Esophagus (tissue), 2 donors: ENCODE results near the gene IFT43. TPM values are rescaled to one million over a fixed set of nuclear protein-coding genes. Genes with fewer than 3 reads are reported as not detected.
"Not testable (repeated sequence)": the region's sequence is repeated elsewhere in the genome, so short reads cannot be mapped to it uniquely, and the experiment has no call there.

Experiments used
- H3K27ac ChIP-seq, 2 donors: one replicate each; pipeline ENCODE4 v1.5.1; 2013; ENCODE audit warnings: low read depth in 2 of 2, mild to moderate bottlenecking in 2 of 2, inconsistent platforms in 1 of 2, low read length in 1 of 2, moderate library complexity in 1 of 2
- H3K27me3 ChIP-seq, 2 donors: one replicate each; pipeline ENCODE4 v1.6.1; 2013; ENCODE audit warnings: low read length in 2 of 2, control low read depth in 1 of 2, mild to moderate bottlenecking in 1 of 2; ENCODE audit not compliant: insufficient read depth in 2 of 2, control insufficient read depth in 1 of 2
- H3K36me3 ChIP-seq, 2 donors: one replicate each; pipeline ENCODE4 v1.6.1; 2013; ENCODE audit warnings: low read length in 1 of 2; ENCODE audit not compliant: control insufficient read depth in 2 of 2, insufficient read depth in 2 of 2
- H3K4me1 ChIP-seq, 2 donors: one replicate each; pipeline ENCODE4 v1.6.1; 2013; ENCODE audit warnings: low read length in 1 of 2; ENCODE audit not compliant: control insufficient read depth in 2 of 2, insufficient read depth in 2 of 2
- H3K4me3 ChIP-seq, 2 donors: one replicate each; pipeline ENCODE4 v1.5.1; 2013; ENCODE audit warnings: low read length in 2 of 2, mild to moderate bottlenecking in 2 of 2, low read depth in 1 of 2, moderate library complexity in 1 of 2
- H3K9me3 ChIP-seq, 2 donors: one replicate each; pipeline ENCODE4 v1.6.1; 2013; ENCODE audit warnings: mild to moderate bottlenecking in 2 of 2, low read depth in 1 of 2, low read length in 1 of 2, moderate library complexity in 1 of 2; ENCODE audit not compliant: control insufficient read depth in 2 of 2, insufficient read depth in 1 of 2
- WGBS, 2 donors: extraction: QIAGEN DNeasy Blood & Tissue Kit; methylation state at CpG; one replicate each; pipeline ENCODE4 v1.1.7; 2013; 5-methylcytosine and 5-hydroxymethylcytosine counted together
- polyA plus RNA-seq, 2 donors: library from polyadenylated mRNA; stranded (reverse); fragments of 200-250 nt; gene quantifications; one replicate each; pipeline ENCODE4 v1.2.3, GENCODE V29; 2013
- donor health status: healthy with polysubstance abuse.
- donor health status: Bipolar disorder and iron deficiency.

Gene IFT43
- polyA plus RNA-seq, 2 donors = 25.2 to 27.7 TPM

DNA sequence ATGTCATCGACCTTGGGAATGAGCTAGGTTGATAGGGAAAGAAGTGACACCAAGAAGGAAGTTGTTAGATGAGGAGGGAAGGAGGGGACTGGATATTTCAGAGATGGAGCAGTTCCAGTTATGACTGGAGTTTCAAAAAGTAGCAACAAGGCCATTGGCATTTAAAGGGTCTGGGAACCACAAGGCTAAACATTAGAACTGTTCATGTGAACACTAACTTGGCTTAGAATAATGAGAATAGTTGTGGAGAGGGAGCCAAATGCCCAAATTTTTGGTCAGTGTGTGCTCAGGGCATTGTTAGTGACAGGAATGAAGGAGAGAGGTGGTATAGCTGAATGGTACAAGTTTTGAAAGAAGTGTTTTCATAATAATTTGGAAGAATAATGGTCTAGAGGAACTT is 16.8 kb downstream of the IFT43 start:
- WGBS, 2 donors = 88 to 100% methylated on average over 1 of the region's 1 CpG

DNA sequence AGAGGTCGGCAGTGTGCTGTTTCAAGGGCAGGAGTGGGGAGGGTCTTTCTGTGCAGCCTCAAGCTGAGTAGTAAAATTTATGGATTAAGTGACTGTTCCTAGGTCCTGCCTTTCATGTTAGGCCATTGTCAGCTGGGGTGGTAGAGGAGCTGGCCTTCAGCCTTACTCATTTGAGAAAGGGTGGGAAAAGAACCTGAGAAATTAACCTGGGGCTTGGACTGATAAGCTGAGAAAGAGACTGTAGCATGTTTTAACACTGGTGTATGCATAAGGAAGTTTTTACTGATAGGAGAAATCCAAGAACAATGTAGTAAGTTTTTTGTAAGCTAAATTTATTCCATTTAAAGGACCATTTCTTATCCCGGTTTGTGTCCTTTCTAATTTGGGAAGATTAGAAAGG is 20.7 kb downstream of the IFT43 start:
- Histone ChIP-seq H3K9me3 (peaks cover 0 to 2% of the 10 kb centered on the region in 2 donors), H3K27me3 (no peaks in the 10 kb centered on the region)
- 81 to 88% methylated on average over 2 of the region's 2 CpGs for WGBS, 2 donors

More for the DNA sequence above, 16.8 kb downstream of the IFT43 start:
- H3K4me1 ChIP-seq = no peaks in the 10 kb centered on the region
- H3K27me3 ChIP-seq = no peaks in the 10 kb centered on the region
- H3K4me3 ChIP-seq = no peak overlapping the region
- H3K27ac ChIP-seq = no peak overlapping the region
- peaks cover 0 to 8% of the 10 kb centered on the region in 2 donors for H3K36me3 ChIP-seq
- peaks cover 0 to 2% of the 10 kb centered on the region in 2 donors for H3K9me3 ChIP-seq

DNA sequence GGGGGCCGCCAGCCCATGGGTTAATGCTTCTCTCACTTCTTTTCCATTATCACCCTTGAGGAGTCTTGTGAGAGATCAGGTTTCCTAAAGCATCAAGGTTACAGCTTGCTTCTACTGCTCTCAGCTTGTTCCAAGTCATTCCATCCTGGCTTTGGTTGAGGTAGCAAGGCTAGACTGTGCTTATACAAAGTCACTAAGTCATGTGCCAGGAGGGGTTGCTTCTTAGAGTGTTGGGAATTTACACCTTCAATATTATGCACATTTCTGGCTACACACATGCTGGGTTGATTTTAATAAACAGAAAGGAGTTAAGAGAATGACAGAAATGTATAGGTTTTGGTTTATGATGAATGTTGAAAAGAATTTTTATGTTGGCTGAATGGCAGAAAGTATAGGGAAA is 21.8 kb downstream of the IFT43 start:
- no peaks in the 10 kb centered on the region for H3K4me1 ChIP-seq
- WGBS, 2 donors = 94% methylated on average over 1 of the region's 1 CpG
- peaks cover 0 to 2% of the 10 kb centered on the region in 2 donors for H3K9me3 ChIP-seq
- no peaks in the 10 kb centered on the region for H3K27me3 ChIP-seq
- no peak overlapping the region for H3K27ac ChIP-seq
- H3K4me3 ChIP-seq = no peak overlapping the region
- peaks cover 0 to 2% of the 10 kb centered on the region in 2 donors for H3K36me3 ChIP-seq

More for the DNA sequence above, 20.7 kb downstream of the IFT43 start:
- Histone ChIP-seq H3K27ac (no peak overlapping the region), H3K4me1 (no peaks in the 10 kb centered on the region), H3K4me3 (no peak overlapping the region), H3K36me3 (peaks cover 0 to 2% of the 10 kb centered on the region in 2 donors)

DNA sequence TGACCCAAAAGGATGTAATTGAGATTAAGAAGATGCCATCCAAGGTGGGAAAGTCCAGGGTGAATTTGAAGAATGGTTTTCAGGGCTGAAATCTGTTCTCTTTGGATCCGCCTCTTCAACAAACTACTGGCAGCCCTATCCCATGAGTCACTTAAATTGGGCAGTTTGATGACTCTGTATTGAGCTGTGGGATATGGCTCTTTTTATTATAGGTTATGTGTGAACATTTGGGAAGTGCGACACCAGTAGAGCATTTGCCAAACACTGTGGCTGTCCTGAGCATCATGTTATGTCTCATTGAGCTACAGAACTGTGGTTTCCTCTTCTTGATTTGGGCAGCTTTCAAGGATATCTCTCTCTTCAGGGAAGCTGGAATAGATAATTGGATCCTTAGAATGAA is 22.3 kb downstream of the IFT43 start:
- WGBS, 2 donors = 92 to 100% methylated on average over 2 of the region's 2 CpGs
- Histone ChIP-seq H3K9me3 (peaks cover 0 to 2% of the 10 kb centered on the region in 2 donors), H3K4me1 (no peaks in the 10 kb centered on the region), H3K36me3 (peaks cover 0 to 2% of the 10 kb centered on the region in 2 donors), H3K27me3 (no peaks in the 10 kb centered on the region), H3K4me3 (no peak overlapping the region), H3K27ac (no peak overlapping the region)

DNA sequence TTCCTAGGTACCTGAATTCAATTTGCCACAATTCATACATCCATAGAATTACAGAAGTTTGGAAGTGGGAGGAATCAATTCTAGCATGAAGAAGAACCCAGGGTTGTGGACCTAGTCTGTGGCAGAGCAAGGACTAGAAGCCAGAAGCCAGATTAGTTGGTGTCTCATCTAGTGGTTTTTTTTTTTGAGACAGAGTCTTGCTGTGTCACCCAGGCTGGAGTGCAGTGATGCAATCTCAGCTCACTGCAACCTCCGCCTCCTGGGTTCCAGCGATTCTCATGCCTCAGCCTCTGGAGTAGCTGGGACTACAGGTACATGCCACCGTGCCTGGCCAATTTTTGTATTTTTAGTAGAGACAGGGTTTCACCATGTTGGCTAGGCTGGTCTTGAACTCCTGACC is 24.1 kb downstream of the IFT43 start:
- H3K4me3 ChIP-seq, H3K9me3 ChIP-seq: not testable (repeated sequence)
- WGBS, 2 donors = 94 to 99% methylated on average over 3 of the region's 3 CpGs

DNA sequence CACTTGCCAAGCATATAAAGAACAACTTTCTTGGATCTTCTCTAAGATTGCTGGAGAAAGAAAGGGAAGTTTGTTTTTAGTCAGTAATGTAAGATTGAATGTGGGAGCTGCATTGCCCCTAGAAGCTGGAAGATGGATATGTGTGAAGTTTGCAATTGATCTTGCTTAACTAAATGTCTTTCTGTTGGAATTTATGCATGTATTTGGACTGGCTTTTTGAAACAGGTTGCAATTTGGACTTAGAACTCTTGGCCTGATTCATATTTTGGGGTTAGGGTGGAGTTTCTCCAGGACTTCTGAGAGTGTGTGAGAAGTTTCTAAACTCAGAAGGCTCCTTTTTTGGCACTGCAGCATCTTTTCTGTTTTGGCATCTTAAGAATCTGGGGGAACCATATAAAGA is 26.4 kb downstream of the IFT43 start:
- no peak overlapping the region for H3K27ac ChIP-seq
- H3K9me3 ChIP-seq = no peaks in the 10 kb centered on the region
- peaks cover 0 to 4% of the 10 kb centered on the region in 2 donors for H3K36me3 ChIP-seq
- no peak overlapping the region for H3K4me3 ChIP-seq
- no peaks in the 10 kb centered on the region for H3K4me1 ChIP-seq
- no peaks in the 10 kb centered on the region for H3K27me3 ChIP-seq

More for the DNA sequence above, 24.1 kb downstream of the IFT43 start:
- not testable (repeated sequence) for H3K27me3 ChIP-seq, H3K27ac ChIP-seq, H3K4me1 ChIP-seq, H3K36me3 ChIP-seq

DNA sequence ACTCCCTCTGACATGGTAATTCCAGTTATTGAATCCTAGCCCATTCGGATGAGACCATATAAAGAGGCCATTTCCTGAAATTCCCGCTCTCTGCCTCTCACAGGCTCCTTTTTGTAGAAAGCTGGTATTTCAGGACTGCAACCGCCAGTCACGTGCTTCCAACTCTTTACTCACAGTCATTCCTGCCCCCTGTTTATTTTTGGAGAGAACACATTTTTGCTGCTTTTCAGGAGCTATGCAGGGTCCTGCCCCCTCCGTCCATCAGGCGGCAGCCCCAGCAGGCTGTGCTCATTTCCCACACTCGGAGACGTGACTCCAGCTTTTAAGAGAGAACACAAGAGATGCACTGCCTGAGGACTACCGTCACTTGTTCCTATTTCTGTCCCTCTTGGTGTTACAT is 26.8 kb downstream of the IFT43 start:
- Histone ChIP-seq H3K27ac (no peak overlapping the region), H3K4me1 (no peaks in the 10 kb centered on the region), H3K4me3 (no peak overlapping the region), H3K27me3 (no peaks in the 10 kb centered on the region), H3K9me3 (no peaks in the 10 kb centered on the region), H3K36me3 (peaks cover 0 to 4% of the 10 kb centered on the region in 2 donors)
- WGBS, 2 donors = 73 to 78% methylated on average over 9 of the region's 9 CpGs

DNA sequence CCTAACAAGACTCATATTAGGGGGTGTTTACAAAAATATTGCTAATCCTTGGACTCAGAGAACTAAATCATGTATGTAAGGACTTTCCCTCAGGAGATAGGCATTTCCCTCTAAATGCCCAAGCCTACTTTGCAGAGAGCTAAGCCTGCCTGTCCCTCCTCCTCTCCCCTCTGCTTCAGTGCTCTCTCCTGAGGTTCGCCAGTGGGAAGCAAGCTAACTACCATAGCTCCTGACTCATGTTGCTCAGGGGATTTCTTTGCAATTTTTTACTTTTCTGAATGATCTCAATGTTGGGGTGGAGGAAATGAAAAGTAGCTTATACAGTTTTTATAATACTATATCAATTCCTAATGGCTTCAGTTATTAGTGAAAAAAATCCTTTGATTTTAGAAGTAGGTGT is 29.6 kb downstream of the IFT43 start:
- H3K4me1 ChIP-seq = no peaks in the 10 kb centered on the region
- no peak overlapping the region for H3K27ac ChIP-seq
- no peaks in the 10 kb centered on the region for H3K27me3 ChIP-seq
- H3K36me3 ChIP-seq = peaks cover 0 to 4% of the 10 kb centered on the region in 2 donors
- no peaks in the 10 kb centered on the region for H3K9me3 ChIP-seq
- no peak overlapping the region for H3K4me3 ChIP-seq
- WGBS, 2 donors = 83 to 100% methylated on average over 1 of the region's 1 CpG

DNA sequence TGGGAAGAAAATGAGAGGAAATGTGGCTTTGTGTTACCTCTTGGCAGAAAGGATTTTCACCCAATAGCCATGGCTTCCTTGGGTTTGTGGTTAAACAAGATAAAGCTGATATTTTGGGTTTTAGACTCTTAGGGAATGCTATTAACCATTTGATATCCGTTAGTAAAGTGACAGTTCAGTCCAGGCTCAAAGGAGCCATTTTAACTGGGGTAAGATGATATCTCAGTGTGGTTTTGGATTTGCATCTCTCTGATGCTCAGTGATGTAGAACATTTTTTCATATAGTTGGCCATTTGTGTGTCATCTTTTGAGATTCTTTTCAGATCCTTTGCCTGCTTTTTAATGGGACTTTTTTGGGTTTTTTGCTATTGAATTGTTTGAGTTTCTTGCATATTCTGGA is 30.1 kb downstream of the IFT43 start:
- 41 to 84% methylated on average over 1 of the region's 1 CpG for WGBS, 2 donors
- Histone ChIP-seq H3K27ac (no peak overlapping the region), H3K27me3 (no peaks in the 10 kb centered on the region), H3K4me1 (no peaks in the 10 kb centered on the region), H3K36me3 (peaks cover 0 to 6% of the 10 kb centered on the region in 2 donors), H3K9me3 (no peaks in the 10 kb centered on the region), H3K4me3 (no peak overlapping the region)

DNA sequence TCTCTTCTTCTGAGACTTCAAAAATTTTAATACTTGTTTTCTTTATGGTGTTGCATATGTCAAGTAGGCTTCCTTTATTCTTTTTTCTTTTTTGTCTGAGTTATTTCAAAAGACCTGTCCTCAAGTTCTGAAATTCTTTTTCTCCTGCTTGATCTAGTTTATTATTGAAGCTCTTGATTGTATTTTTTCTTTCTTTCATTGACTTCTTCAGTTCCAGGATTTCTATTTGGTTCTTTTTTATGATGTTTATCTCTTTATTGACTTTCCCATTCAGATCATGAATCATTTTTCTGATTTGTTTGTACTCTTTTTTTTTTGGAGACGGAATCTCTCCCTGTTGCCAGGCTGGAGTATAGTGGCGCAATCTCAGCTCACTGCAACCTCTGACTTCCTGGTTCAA is 34.1 kb downstream of the IFT43 start:
- Histone ChIP-seq H3K27ac (no peak overlapping the region), H3K27me3 (no peaks in the 10 kb centered on the region), H3K9me3 (no peaks in the 10 kb centered on the region), H3K4me3 (no peak overlapping the region), H3K4me1 (no peaks in the 10 kb centered on the region), H3K36me3 (peaks cover 3 to 6% of the 10 kb centered on the region in 2 donors)
- WGBS, 2 donors = 79 to 88% methylated on average over 2 of the region's 2 CpGs
